ENCODE results near the gene CROCC2. TPM values are rescaled to one million over a fixed set of nuclear protein-coding genes. Genes with fewer than 3 reads are reported as not detected.

The CROCC2 gene
- total RNA-seq, 1 donor from 2014 or later, result 0.23 TPM

GRCh38 chr2:240956171-240956934 lies 50.2 kb downstream of the CROCC2 start:
- no peak for DNase-seq (ENCODE audit: low spot score)

- no peak for DNase-seq (ENCODE audit: low spot score)
Measured at GRCh38 chr2:240956935-240957655, 51.0 kb downstream of the CROCC2 start.

- no peak for DNase-seq (ENCODE audit: low spot score)
Measured at GRCh38 chr2:240957656-240958365, 51.7 kb downstream of the CROCC2 start.

GRCh38 chr2:240958366-240959213 lies 52.5 kb downstream of the CROCC2 start:
- DNase-seq (ENCODE audit: low spot score), result no peak

GRCh38 chr2:240959214-240959940 lies 53.2 kb downstream of the CROCC2 start:
- DNase-seq (ENCODE audit: low spot score), result no peak

- DNase-seq (ENCODE audit: low spot score), result peak; percentile 41
Measured at GRCh38 chr2:240959941-240960308, 53.8 kb downstream of the CROCC2 start.

- DNase-seq (ENCODE audit: low spot score), result peak; percentile 81
Measured at GRCh38 chr2:240960309-240960970, 54.3 kb downstream of the CROCC2 start.

GRCh38 chr2:240960971-240961876 lies 55.1 kb downstream of the CROCC2 start:
- peak; percentile 20 for DNase-seq (ENCODE audit: low spot score)

- DNase-seq (ENCODE audit: low spot score), result peak; percentile 39
Measured at GRCh38 chr2:240961910-240962299, 55.8 kb downstream of the CROCC2 start.

- DNase-seq (ENCODE audit: low spot score), result peak; percentile 74
Measured at GRCh38 chr2:240962300-240963064, 56.3 kb downstream of the CROCC2 start.

- DNase-seq (ENCODE audit: low spot score), result peak; percentile 38
Measured at GRCh38 chr2:240963065-240963867, 57.1 kb downstream of the CROCC2 start.

- peak; percentile 32 for DNase-seq (ENCODE audit: low spot score)
Measured at GRCh38 chr2:240963868-240964703, 58.0 kb downstream of the CROCC2 start.

- peak; percentile 38 for DNase-seq (ENCODE audit: low spot score)
Measured at GRCh38 chr2:240964704-240965295, 58.7 kb downstream of the CROCC2 start.

GRCh38 chr2:240965296-240965904 lies 59.3 kb downstream of the CROCC2 start:
- DNase-seq (ENCODE audit: low spot score), result peak; percentile 42

GRCh38 chr2:240965905-240966456 lies 59.8 kb downstream of the CROCC2 start:
- peak; percentile 44 for DNase-seq (ENCODE audit: low spot score)
